BE2C (cell line): Measurements from ENCODE around the gene CALM3. TPM values are rescaled to one million over a fixed set of nuclear protein-coding genes. Genes with fewer than 3 reads are reported as not detected.
A peak's percentile ranks its signal among the peaks of the same experiment; 100 is the strongest.
"Not testable (repeated sequence)": the region's sequence is repeated elsewhere in the genome, so short reads cannot be mapped to it uniquely, and the experiment has no call there.

Source experiments
- DNase-seq: peaks from one replicate; pipeline ENCODE4 v3.0.0-alpha.2; 2020
- H3K27me3 ChIP-seq: fragments of 250-450 bp; sonication (Bioruptor Pico); 2 replicates; pipeline ENCODE4 v1.5.1; 2020; ENCODE audit warnings: mild to moderate bottlenecking
- H3K36me3 ChIP-seq: fragments of 250-450 bp; sonication (Bioruptor Pico); 2 replicates; pipeline ENCODE4 v1.5.1; 2020; ENCODE audit warnings: mild to moderate bottlenecking
- H3K4me1 ChIP-seq: fragments of 250-450 bp; sonication (Bioruptor Pico); 2 replicates; pipeline ENCODE4 v1.5.1; 2020
- H3K4me3 ChIP-seq: 2 replicates; pipeline ENCODE4 v1.5.1; 2011; ENCODE audit warnings: low read depth, low read length
- H3K9me3 ChIP-seq: fragments of 250-450 bp; sonication (Bioruptor Pico); 2 replicates; pipeline ENCODE4 v1.5.1; 2020
- CTCF ChIP-seq: IDR thresholded peaks from 2 replicates; pipeline ENCODE4 v1.5.1; 2012; ENCODE audit warnings: mild to moderate bottlenecking, low read depth, low read length
- polyA plus RNA-seq: library from polyadenylated mRNA; unstranded; fragments of >200 nt; gene quantifications from one replicate; pipeline ENCODE4 v1.2.1, GENCODE V29; 2012; ENCODE audit warnings: low read depth, missing spikeins; ENCODE audit not compliant: insufficient read length, insufficient read depth

Gene CALM3
- 263 TPM for polyA plus RNA-seq

GRCh38 chr19:46601318-46602224 is at the start of gene CALM3:
Gene CALM3, plus strand, starts transcription at chr19:46601330. Its CDS starts 105 bp downstream, at chr19:46601435.
- peaks cover 17% of the 10 kb centered on the region for H3K36me3 ChIP-seq
- no peak for DNase-seq
- no peaks in the 10 kb centered on the region for H3K9me3 ChIP-seq
- no peak for TF ChIP-seq CTCF
- peak within 1 kb of the TSS; percentile 100 for H3K4me3 ChIP-seq
- no peaks in the 10 kb centered on the region for H3K27me3 ChIP-seq
- H3K4me1 ChIP-seq: no peaks in the 10 kb centered on the region; the same call in 1 of the 2 replicates

- H3K27me3 ChIP-seq: peaks cover 29% of the 10 kb centered on the region
- no peak for DNase-seq
- no peaks in the 10 kb centered on the region; the same call in none of the 2 replicates for H3K9me3 ChIP-seq
- H3K4me1 ChIP-seq: no peaks in the 10 kb centered on the region
- no peak overlapping the region for H3K4me3 ChIP-seq
- no peaks in the 10 kb centered on the region; the same call in 1 of the 2 replicates for H3K36me3 ChIP-seq
- no peak for TF ChIP-seq CTCF
Observed at GRCh38 chr19:46552891-46553290, 48.2 kb upstream of the CALM3 start.

- no peak for DNase-seq
- no peaks in the 10 kb centered on the region; the same call in 1 of the 2 replicates for H3K36me3 ChIP-seq
- peaks cover 29% of the 10 kb centered on the region for H3K27me3 ChIP-seq
- H3K4me1 ChIP-seq: no peaks in the 10 kb centered on the region
- H3K9me3 ChIP-seq: no peaks in the 10 kb centered on the region; the same call in none of the 2 replicates
- TF ChIP-seq CTCF: no peak
- H3K4me3 ChIP-seq: no peak overlapping the region
Observed at GRCh38 chr19:46554161-46554560, 47.0 kb upstream of the CALM3 start.

- TF ChIP-seq CTCF: no peak
- Histone ChIP-seq H3K36me3 (no peaks in the 10 kb centered on the region), H3K9me3 (no peaks in the 10 kb centered on the region; the same call in none of the 2 replicates), H3K4me1 (no peaks in the 10 kb centered on the region), H3K27me3 (peaks cover 29% of the 10 kb centered on the region), H3K4me3 (no peak overlapping the region)
- DNase-seq: no peak
Observed at GRCh38 chr19:46555628-46556280, 45.4 kb upstream of the CALM3 start.

- not testable (repeated sequence) for DNase-seq, H3K4me1 ChIP-seq, H3K9me3 ChIP-seq, H3K36me3 ChIP-seq, H3K4me3 ChIP-seq
- peaks cover 29% of the 10 kb centered on the region for H3K27me3 ChIP-seq
Observed at GRCh38 chr19:46556471-46556870, 44.7 kb upstream of the CALM3 start.

- H3K4me1 ChIP-seq: no peaks in the 10 kb centered on the region
- DNase-seq: no peak
- no peaks in the 10 kb centered on the region for H3K36me3 ChIP-seq
- H3K9me3 ChIP-seq: no peaks in the 10 kb centered on the region
- TF ChIP-seq CTCF: no peak
- peaks cover 18% of the 10 kb centered on the region for H3K27me3 ChIP-seq
- no peak overlapping the region for H3K4me3 ChIP-seq
Observed at GRCh38 chr19:46559203-46559602, 41.9 kb upstream of the CALM3 start.

GRCh38 chr19:46559675-46560074 is 41.5 kb upstream of the CALM3 start:
- H3K27me3 ChIP-seq: peaks cover 13% of the 10 kb centered on the region

More at GRCh38 chr19:46559675-46560074, 41.5 kb upstream of the CALM3 start:
- not testable (repeated sequence) for H3K36me3 ChIP-seq, H3K4me1 ChIP-seq, DNase-seq, H3K9me3 ChIP-seq, H3K4me3 ChIP-seq
